GM19240 (cell line): Measurements from ENCODE around the gene COL15A1.
"Not testable (repeated sequence)": the region's sequence is repeated elsewhere in the genome, so short reads cannot be mapped to it uniquely, and the experiment has no call there.

Source experiments
- DNase-seq: peaks from one replicate; pipeline ENCODE4 v3.0.0; 2011; ENCODE audit warnings: low spot score; ENCODE audit not compliant: insufficient read length

Gene COL15A1

DNA sequence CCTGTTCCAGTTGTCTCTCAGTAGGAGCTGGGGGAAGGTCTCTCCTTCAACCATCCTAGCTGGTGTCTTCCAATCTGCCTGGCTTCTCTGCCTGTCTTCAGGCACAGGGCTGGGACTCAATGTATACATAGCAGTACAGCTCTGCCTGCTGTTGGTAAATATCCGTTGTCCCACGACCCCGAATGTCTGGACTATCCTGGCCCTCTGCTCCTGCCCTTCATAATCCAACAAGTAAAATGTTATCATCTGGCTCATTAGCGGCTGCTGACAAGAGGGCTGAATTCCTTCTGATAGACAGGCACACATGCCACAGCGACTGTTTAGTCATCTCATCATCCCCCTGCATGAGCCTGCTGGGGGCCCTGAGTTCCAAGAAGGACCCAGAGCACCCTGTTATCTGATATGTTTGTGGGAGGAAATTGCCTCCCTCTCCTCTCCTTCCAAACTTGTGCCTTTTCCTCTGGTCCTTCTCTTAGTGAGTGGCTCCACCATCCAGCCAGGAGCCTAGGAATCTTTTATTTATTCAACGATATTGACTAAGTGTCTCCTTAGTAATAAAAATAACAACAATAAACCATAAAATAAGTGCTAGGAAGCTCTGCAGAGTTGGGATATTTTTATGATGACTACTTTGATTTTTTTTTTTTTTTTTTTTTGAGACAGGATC lies 131.7 kb downstream of the COL15A1 start:
- no peak for DNase-seq

DNA sequence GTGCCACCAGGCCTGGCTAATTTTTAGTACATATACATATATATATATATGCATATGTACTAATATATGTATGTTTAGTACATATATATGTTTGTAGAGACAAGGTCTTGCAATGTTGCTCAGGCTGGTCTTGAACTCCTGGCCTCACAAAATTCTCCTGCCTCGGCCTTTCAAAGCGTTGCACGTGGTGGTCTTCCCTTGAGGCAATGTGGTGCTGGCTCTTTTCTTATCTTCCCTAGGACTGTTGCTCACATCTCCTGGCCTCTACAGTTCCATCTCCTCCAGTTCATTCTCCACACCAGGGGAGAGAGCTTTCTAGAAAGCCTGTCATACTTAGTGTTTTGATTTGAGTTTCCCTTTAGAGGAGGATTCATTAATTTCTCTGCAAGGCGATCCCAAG lies 132.3 kb downstream of the COL15A1 start:
- DNase-seq, result no peak

DNA sequence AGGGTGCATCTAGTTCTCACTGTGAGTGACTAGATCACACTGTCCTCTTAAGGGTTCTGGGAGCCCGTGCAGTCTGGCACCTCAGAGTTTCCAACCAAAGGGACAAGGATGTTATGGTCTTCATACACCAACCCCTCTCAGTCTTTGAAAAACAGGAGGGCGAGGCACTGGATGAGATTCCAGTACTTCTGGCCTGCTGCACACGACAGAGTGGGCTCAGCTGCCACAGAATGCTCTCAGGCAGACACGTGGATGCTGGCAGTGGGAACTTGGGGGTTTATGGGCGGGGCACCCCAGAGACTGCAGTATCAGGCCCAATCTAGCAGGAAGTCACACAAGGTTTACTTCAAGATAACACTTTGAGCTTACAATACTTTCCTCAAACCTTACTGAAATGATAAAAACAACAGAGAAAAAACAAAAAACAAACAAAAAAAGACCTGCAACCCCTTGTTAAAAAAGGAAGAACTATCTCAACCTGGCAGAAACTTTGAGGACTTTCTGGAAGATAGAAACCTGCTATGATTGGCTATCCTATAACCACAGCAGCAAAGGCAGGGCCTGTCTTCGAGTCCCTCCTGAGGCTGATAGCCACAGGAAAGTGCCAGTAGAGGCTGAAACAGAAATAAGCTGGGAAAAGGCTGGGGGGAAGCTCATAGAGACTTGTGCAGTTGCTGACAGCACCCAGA lies 132.9 kb downstream of the COL15A1 start:
- DNase-seq, result no peak

DNA sequence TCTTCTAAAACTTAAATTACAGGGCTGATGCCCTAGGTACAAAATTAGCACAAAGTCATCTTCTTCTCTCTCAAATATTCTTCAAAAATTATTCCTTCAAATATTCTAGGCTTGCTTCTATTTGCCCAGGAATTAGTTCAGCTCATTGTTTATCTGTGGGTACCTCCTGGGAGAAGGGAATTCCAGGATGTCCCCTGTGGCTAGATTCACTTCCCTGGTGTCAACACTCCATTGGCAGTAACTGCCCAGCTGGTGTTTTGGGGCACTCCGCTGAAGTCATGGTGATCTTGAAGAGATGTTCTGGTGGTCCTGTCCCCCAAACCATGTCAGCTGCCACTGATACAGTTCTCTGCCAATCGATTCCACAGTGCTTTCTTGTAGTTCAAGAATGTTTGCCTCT lies 135.0 kb downstream of the COL15A1 start:
- no peak for DNase-seq

DNA sequence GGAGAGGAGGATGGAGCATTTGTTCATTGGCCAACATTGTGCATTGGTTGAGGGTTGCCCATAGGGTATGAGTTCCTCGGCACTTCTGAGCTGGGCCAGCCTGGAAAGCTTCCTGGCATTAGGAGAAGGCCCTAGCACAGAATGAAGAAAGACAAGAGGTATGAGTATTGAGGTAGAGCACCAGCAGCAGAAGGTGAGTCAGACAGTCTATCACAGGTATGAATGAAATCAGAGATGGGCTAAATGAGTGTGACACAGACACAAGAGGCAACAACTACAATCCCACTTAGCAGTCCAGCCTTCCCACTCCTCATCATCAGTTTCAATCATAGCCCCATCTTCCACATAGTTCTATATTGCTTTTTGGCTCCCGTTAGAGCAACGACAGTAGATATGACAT lies 135.8 kb downstream of the COL15A1 start:
- no peak for DNase-seq

DNA sequence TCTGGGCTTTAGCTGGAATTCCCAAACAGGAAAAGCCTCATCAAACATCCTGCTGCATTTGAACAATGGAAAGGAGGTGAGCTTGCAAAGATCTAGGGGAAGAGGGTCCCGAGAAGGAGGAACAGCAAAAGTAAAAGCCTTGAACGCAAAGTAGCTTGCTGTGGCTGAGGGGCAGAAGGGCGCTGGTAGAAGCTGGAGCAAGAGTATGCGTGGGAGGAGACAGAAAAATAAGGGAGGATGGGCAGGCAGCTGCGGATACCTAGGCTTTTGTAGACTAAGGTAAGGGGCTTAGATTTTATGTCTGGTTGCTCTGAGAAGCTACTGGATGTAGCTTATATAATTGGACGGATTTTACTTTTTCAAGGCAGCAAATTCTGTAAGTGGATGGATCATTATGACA lies 139.3 kb downstream of the COL15A1 start:
- no peak for DNase-seq

DNA sequence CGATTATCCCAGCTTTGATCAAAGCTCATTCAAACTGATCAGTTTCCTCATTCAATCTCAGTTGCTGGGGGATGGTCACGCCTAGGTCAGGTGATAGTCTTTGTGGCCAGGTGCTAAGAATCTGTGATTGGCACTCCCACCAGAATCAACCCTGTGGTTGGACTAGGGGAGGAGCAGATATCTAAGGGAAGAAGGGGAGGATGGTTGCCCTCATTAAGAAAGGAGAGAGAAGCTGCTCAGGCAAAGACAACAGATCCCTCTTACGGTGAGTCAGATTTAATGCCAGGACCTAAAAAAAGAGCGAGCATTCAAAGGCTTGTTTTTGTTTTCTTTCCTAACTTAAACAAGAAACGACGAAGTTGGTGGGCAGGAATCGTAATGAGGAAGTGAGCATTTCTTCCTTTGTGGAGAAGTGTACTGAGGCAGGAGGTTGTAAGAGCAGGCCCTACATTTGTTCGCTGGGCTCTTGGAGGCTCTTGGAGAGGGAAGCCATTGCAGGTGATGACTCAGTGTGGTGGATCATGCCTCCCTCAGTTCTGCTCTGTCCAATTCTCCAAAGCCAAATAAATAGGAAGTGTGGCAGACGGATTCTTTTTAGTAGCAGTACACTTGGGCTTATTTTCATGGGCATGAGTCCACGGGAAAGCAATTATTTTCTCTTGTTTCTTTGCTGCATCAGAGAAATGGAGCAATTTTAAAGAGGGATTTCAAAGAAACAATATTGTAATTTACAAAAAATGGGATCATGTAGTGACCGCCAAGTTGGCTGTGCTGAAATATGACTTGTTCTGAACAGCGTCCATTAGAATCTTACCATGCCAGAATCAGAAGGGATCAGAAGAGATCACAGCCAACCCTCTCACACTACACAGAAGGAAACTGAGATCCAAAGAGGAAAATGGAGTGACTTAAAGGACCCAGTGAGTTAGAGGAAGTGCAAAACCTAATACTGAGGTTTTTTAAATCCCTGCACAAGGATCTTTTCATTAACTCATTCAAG lies 142.5 kb downstream of the COL15A1 start:
- DNase-seq, result no peak

DNA sequence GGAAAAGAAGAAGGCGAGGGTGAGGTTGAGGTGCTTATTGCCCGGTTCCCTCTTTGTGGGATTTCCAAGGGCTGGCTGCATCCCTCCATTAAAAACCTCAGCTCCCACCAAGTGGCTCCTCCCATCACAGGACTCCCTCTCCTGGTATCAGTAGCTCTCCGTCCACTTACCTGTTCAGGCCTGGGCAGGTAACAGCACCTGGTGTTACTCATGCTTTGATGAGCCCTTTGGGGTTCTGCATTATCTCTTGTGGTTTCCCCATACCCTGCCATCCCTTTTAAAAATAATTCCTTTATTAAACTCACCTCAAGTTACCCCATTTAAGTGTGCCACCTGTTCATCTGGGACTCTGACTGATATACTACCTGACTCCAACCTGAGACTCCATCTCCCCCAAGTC lies 143.8 kb downstream of the COL15A1 start:
- no peak for DNase-seq

DNA sequence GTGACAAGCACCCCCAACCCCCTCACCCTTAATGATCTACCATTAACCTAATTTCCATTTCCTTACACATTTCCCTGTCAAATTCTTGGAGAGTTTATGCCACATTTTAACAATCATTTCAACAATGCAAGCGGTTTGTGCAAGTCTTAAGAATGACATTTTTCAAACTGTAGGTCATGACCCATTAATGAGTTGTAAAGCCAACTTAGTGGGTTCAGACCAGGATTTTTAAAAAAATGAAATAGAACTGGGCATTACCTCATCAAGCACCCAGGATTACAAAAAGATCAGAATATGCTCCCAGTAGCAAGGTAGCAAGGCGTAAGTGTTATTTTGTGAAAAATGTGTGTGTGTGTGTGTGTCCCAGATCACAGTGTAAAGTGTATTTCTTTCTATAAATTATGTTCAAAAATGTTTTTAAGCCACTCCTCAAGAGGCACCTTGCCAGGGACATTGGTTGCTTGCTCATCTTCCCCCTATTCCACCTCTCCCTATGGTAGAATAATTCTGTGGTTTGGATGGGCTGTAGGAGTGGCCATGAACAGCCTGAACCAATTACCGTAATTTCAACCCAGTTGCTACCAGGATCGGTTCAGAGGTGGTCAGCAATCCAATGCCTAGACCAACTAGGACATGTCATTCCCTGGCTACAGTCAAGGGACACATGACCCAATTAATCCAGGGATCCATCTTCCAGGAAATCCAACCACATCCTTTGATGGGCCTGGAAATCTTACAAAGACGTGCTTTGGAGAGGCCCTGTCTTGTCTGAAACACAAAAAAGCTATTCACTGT lies 146.8 kb downstream of the COL15A1 start:
- no peak for DNase-seq

DNA sequence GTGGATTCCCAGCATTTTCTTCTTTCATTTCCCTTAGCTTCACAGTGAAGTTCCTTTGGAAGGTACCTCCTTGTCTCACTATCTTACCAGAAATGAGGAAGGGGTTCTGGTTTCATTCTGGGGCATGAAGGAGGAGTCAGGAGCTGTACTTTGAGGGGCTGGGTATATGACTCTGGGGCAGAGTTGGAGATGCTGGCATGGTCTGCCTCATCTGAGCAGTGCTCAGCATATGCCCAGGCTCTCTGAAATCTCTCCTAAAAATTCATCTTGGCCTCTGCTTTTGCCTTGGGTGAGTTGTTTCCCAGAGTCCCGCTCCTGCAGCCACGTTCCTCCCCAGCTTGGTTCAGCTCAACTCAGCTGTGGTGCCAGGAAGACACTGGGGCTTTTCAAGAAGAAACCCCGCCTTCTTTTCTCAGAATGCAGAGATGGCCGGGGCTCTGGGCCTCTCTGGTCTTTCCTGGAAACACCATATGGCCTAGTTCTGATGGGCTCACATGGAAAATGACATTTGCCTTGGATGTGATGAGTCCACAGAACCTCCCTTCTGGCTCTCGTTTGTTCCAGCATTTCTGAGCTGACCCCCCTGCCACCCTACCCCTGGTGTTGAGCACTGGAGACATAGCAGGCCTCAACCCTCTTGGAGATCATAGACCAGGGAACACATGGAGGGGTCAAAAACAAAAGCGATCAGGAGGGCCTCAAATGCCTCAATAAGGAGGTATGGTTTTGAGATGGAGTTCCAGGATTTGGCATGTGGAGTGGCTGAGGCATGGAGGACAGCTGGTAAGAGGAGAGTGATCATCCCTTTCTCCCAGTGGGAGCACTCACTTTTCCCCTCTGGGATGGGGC lies 149.2 kb downstream of the COL15A1 start:
- no peak for DNase-seq

DNA sequence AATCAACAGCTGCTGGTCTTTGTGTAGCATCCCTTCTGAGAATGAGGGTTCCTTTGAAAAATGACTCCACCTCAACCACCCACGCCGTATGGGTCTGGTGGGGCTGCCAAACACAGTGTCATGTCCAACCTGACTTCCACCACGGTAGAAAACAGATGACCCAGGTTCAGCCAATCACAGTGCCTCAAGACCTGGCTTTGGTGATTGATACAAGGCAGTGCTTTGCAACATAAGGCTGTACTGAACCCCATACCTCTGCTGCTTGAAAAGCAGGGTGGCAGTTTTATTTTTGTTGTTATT lies 149.7 kb downstream of the COL15A1 start:
- no peak for DNase-seq

DNA sequence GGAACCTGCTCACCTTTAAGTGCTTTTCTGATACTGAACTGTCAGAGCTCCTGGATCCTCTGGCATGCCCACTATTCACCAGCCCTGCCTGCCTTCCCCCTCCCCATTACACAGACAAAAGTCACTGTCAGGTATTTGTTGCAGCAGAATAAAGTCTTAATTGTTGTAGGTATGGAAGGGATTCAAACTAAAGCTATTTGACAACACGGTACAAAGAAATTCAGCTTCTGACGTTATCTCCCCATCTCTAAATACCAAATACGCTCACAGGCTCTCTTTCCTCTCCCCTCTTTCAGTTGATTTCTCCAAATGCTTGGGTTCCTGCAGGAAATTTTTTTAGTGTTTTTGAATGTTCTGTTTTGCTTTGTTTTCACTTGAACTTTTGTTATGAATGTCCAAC lies 151.9 kb downstream of the COL15A1 start:
- no peak for DNase-seq

DNA sequence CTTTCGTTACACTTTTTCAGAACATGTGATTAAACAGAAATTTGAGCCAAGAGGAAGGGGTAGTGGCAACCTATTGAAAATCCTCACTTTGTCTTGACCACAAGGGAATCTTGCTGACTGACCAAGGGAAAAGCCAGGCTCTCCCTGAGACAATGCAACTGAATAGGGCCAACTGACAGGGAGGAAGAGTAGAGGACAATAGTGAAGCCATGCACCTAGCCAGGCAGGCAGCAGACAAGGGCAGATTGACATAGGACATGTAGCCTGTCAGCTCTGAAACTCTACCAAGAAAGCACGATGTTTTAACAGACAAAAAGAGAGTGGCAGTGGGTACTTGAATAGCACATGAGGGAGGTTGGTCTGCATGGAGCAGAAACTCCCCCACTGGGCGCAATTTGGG lies 152.7 kb downstream of the COL15A1 start:
- DNase-seq, result no peak

DNA sequence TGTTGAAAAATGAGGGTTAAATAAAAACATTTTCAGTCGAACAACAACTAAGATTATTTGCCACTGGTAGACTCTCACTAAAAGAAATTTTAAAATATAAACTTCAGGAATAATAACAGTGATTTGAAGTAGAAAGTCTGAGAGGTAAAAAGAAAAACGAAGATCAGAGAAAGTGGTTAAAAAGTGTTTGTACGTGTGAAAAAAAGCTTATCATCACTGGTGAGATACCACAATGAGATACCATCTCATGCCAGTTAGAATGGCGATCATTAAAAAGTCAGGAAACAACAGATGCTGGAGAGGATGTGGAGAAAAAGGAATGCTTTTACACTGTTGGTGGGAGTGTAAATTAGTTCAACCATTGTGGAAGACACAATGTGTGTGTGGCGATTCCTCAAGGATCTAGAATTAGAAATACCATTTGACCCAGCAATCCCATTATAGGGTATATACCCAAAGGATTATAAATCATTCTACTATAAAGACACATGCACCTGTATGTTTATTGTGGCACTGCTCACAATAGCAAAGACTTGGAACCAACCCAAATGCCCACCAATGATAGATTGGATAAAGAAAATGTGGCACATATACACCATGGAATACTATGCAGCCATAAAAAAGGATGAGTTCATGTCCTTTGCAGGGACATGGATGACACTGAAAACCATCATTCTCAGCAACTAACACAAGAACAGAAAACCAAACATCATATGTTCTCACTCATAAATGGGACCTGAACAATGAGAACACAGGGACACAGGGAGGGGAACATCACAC lies 156.3 kb downstream of the COL15A1 start:
- DNase-seq, result not testable (repeated sequence)

DNA sequence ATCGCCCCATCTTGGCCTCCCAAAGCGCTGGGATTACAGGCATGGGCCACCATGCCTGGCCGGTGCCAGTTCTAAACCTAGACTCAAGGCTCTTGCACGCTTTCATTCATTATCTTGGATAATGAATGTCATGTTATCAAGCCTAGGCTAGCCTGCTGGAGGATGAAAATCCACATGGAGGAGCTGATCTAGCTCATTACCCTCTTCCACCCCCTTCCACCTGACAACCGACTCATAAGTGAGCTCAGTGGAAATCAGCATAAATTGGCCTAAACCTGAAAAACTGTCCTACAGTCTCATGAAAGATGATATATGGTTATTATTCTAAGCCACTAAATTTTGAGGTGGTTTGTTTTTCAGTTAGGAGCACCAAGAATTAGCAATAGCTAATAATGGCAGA lies 157.6 kb downstream of the COL15A1 start:
- no peak for DNase-seq

DNA sequence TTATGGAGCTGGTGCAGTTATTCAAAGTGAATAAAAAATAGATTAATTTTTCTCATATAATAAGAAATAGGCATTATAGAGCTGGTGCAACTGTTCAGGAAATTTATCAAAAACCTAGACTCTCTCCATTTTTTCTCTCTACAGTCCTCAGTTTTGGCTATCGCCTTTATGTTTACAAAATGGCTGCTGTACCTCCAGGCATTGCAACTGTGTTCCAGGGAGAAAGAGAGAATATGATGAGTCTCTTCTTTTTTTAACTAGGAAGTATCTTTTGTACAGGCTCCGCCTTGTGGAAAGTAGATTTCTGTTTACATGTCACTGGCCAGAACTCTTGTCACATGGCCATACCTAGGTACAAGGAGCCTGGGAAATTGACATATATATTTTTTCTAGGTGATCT lies 158.1 kb downstream of the COL15A1 start:
- no peak for DNase-seq

DNA sequence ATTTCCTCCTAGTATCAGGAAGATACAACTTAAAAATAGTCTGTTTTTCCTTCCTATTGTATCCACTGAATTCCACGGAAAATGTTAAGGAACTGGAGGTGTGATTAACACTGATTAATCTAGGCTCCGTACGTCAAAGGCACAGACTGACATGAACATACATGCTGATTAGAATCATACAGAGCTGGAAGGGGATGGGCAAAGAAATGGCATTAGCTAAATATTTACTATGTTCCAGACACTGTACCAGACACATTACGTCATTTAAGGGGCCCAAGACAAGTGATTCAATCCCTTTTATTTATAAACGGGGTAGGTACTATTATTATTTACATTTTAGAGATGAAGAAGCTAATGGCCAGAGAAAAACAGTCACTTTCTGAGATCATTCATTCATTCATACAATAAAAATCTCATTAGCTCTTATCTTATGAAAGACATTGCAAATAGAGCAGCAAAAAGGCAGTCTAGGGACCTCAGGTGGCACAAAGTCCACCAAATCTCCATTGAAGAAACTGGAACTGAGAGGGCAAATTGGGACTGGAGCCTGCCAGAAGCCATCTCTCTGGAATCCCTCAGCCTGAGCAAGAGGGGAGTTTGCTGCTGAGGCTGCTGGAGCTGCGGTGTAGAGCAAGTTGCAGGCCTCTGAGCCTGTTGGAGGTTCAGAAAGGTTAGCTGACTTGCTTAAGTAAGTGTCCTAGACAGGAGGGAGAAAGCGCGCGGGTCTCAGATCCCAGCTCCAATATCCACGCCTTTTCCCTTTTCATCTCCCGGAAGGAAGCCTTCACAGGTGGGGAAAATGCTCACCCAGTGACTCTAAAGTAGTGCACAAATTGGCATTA lies 159.6 kb downstream of the COL15A1 start:
- DNase-seq, result no peak

DNA sequence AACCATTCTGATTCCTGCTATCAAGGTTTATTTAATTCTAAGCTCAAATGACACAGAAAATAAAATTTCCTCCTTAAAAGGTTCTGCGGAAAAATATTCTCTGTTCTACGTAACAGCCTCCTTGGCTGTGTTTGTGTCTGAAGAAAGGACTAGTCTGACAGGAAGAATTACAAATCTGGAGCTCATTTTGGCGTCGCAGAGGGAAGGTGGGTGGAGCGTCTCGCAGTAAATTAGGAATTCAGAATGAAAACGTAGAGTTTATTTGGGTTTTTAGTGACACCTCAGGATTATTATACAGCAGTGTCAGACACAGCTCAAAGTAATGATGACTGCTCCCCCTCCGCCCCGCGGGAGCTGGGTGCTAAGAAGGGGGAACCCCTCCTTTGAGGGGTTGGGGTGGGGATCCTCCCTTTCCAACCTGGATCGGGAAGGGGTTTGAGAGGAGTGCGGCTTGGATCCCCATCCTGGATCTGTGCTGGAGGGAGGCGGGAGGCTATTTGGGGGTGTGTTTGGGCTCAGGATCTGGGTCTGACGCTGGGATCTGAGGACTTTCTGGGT lies 160.3 kb downstream of the COL15A1 start:
- DNase-seq, result no peak
